ENCODE measurements around the gene CEP72. TPM values are rescaled to one million over a fixed set of nuclear protein-coding genes. Genes with fewer than 3 reads are reported as not detected.

CEP72 gene
- total RNA-seq, 1 donor from 2014 or later: 7.0 TPM

DNA sequence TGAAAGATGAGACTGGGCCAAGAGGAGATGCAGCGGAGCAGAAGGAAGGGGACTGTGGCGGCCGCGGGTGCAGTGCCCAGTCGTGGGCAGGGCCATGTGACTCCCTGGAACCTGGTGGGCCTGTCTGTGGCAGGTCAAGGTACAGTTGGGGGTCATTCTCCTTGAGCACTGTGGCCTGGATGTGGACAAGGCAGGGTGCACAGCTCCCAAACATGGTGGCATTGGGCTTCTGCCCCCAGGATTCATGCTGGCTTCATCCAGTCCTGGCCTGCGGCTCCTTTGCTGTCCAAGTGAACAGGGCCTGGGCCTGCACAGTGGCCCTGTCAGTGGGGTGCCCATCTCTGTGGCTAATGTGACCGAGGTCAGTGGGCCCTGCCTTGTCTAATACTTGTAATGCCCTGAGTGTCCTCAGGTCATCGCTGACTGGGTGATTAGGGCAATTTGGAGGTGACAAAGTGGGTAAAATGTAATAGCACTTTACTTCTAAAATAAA is 39.9 kb downstream of the CEP72 start:
- no peak for FAIRE-seq
- Histone ChIP-seq H3K79me2 (ENCODE audit: insufficient read depth, low read length) (no peaks in the 10 kb centered on the region), H3K9ac (ENCODE audit: low read length) (no peak overlapping the region), H3K4me1 (ENCODE audit: insufficient read depth, low read length) (peaks cover 1% of the 10 kb centered on the region), H3K4me3 (ENCODE audit: insufficient read depth, low read depth, low read length) (no peak overlapping the region), H3K9me3 (ENCODE audit: insufficient read depth, low read depth, low read length) (no peaks in the 10 kb centered on the region), H3K27ac (ENCODE audit: low read depth, low read length) (no peak overlapping the region), H3K4me2 (ENCODE audit: low read length) (no peak overlapping the region), H3K27me3 (ENCODE audit: insufficient read depth, low read length) (no peaks in the 10 kb centered on the region), H3K36me3 (ENCODE audit: insufficient read depth, low read length) (no peaks in the 10 kb centered on the region), H4K20me1 (ENCODE audit: insufficient read depth, low read length) (no peaks in the 10 kb centered on the region), H2AFZ (ENCODE audit: low read depth, low read length) (no peak overlapping the region)
- Mint-ChIP-seq H3K27me3 (ENCODE audit: low read depth, unreplicated experiment) (no peaks in the 10 kb centered on the region), H3K27ac (ENCODE audit: unreplicated experiment) (no peak overlapping the region), H3K4me3 (ENCODE audit: unreplicated experiment) (no peak overlapping the region), H3K9me3 (ENCODE audit: unreplicated experiment) (no peaks in the 10 kb centered on the region), H3K4me1 (ENCODE audit: low read depth, unreplicated experiment) (no peaks in the 10 kb centered on the region), H3K36me3 (ENCODE audit: low read depth, unreplicated experiment) (peaks cover 3% of the 10 kb centered on the region)
- DNase-seq (ENCODE audit: low read depth): no peak
- TF ChIP-seq EZH2 (IDR thresholded peaks at IDR 0.05; ENCODE audit: insufficient read depth, low read length): no peak
- TF ChIP-seq, protein P1, sequence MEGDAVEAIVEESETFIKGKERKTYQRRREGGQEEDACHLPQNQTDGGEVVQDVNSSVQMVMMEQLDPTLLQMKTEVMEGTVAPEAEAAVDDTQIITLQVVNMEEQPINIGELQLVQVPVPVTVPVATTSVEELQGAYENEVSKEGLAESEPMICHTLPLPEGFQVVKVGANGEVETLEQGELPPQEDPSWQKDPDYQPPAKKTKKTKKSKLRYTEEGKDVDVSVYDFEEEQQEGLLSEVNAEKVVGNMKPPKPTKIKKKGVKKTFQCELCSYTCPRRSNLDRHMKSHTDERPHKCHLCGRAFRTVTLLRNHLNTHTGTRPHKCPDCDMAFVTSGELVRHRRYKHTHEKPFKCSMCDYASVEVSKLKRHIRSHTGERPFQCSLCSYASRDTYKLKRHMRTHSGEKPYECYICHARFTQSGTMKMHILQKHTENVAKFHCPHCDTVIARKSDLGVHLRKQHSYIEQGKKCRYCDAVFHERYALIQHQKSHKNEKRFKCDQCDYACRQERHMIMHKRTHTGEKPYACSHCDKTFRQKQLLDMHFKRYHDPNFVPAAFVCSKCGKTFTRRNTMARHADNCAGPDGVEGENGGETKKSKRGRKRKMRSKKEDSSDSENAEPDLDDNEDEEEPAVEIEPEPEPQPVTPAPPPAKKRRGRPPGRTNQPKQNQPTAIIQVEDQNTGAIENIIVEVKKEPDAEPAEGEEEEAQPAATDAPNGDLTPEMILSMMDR (IDR thresholded peaks at IDR 0.05; ENCODE audit: insufficient read depth, low read depth, low read length): no peak

DNA sequence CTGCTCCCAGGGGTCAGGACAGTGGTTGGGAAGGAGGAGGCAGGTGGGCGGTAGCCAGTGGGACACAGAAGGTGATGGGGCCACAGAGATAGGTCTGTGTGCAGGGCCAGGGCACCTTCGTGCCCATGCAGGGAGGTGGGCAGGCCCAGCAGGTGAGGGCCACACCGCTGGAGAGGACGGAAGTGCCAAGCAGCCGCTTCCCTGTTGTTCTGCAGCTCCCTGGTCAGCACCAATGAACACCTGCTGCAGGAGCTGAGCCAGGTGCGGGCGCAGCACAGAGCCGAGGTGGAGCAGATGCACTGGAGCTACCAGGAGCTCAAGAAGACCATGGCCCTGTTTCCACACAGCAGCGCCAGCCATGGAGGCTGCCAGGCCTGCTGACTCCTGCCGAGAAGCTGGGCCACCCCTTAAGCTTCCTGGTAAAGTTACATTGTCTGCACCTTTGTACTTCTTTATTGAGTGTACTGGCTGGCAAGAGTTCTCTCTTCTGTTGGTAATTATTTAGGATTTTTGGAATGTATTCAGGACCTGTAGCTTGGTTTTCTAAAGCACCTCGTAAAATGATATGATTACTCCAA is 40.7 kb downstream of the CEP72 start:
- TF ChIP-seq, protein P1 (IDR thresholded peaks at IDR 0.05; ENCODE audit: insufficient read depth, low read depth, low read length): no peak
- TF ChIP-seq EZH2 (IDR thresholded peaks at IDR 0.05; ENCODE audit: insufficient read depth, low read length): no peak
- Histone ChIP-seq H3K4me3 (ENCODE audit: insufficient read depth, low read depth, low read length) (no peak overlapping the region), H3K4me2 (ENCODE audit: low read length) (no peak overlapping the region), H3K27ac (ENCODE audit: low read depth, low read length) (no peak overlapping the region), H3K27me3 (ENCODE audit: insufficient read depth, low read length) (no peaks in the 10 kb centered on the region), H3K9me3 (ENCODE audit: insufficient read depth, low read depth, low read length) (no peaks in the 10 kb centered on the region), H3K9ac (ENCODE audit: low read length) (no peak overlapping the region), H3K36me3 (ENCODE audit: insufficient read depth, low read length) (no peaks in the 10 kb centered on the region), H3K4me1 (ENCODE audit: insufficient read depth, low read length) (peaks cover 7% of the 10 kb centered on the region), H2AFZ (ENCODE audit: low read depth, low read length) (no peak overlapping the region), H3K79me2 (ENCODE audit: insufficient read depth, low read length) (no peaks in the 10 kb centered on the region), H4K20me1 (ENCODE audit: insufficient read depth, low read length) (no peaks in the 10 kb centered on the region)
- H3K4me1 Mint-ChIP-seq (ENCODE audit: low read depth, unreplicated experiment): peaks cover 6% of the 10 kb centered on the region
- no peaks in the 10 kb centered on the region for H3K36me3 Mint-ChIP-seq (ENCODE audit: low read depth, unreplicated experiment)
- no peak for DNase-seq (ENCODE audit: low read depth)
- no peaks in the 10 kb centered on the region for H3K27me3 Mint-ChIP-seq (ENCODE audit: low read depth, unreplicated experiment)
- no peak overlapping the region for H3K4me3 Mint-ChIP-seq (ENCODE audit: unreplicated experiment)
- H3K27ac Mint-ChIP-seq (ENCODE audit: unreplicated experiment): no peak overlapping the region
- no peak for FAIRE-seq
- H3K9me3 Mint-ChIP-seq (ENCODE audit: unreplicated experiment): no peaks in the 10 kb centered on the region

DNA sequence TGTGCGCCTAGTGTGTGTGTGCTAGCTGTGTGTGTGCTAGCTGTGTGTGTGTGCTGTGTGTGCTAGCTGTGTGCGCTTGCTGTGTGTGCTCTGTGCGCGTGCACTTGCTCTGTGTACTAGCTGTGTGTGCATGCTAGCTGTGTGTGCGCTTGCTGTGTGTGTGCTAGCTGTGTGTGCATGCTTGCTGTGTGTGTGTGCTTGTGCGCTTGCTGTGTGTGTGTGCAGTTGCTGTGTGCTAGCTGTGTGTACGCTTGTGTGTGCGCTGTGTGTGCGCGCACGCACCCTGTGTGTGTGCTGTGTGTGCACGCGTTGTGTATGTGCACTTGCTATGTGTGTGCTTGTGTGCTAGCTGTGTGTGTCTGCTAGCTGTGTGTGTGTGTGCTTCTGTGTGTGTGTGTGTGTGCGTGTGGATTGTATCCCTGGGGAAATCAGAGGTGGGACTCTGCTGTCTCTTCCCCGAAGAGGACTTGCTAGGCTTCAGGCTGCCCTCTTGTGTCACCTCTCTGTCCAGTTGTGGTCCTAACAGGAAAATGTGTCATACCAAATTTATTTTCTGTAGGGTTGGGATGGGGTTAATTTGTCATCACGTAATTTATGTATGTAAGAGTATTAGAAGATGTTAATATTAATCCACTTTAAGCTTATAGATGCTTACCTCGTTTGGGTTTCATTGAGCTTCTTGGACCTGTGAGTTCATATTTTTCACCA is 42.1 kb downstream of the CEP72 start:
- peaks cover 11% of the 10 kb centered on the region for H3K4me1 ChIP-seq (ENCODE audit: insufficient read depth, low read length)
- FAIRE-seq: no peak
- H3K9me3 ChIP-seq (ENCODE audit: insufficient read depth, low read depth, low read length): no peaks in the 10 kb centered on the region
- no peaks in the 10 kb centered on the region for H3K79me2 ChIP-seq (ENCODE audit: insufficient read depth, low read length)
- Mint-ChIP-seq H3K4me3 (ENCODE audit: unreplicated experiment) (no peak overlapping the region), H3K9me3 (ENCODE audit: unreplicated experiment) (no peaks in the 10 kb centered on the region), H3K27ac (ENCODE audit: unreplicated experiment) (no peak overlapping the region), H3K36me3 (ENCODE audit: low read depth, unreplicated experiment) (no peaks in the 10 kb centered on the region), H3K27me3 (ENCODE audit: low read depth, unreplicated experiment) (no peaks in the 10 kb centered on the region), H3K4me1 (ENCODE audit: low read depth, unreplicated experiment) (peaks cover 14% of the 10 kb centered on the region)
- H3K27ac ChIP-seq (ENCODE audit: low read depth, low read length): no peak overlapping the region
- TF ChIP-seq, protein P1 (IDR thresholded peaks at IDR 0.05; ENCODE audit: insufficient read depth, low read depth, low read length): no peak
- no peak for TF ChIP-seq EZH2 (IDR thresholded peaks at IDR 0.05; ENCODE audit: insufficient read depth, low read length)
- no peak for DNase-seq (ENCODE audit: low read depth)
- no peak overlapping the region for H3K4me2 ChIP-seq (ENCODE audit: low read length)
- no peaks in the 10 kb centered on the region for H3K36me3 ChIP-seq (ENCODE audit: insufficient read depth, low read length)
- H3K4me3 ChIP-seq (ENCODE audit: insufficient read depth, low read depth, low read length): no peak overlapping the region
- no peaks in the 10 kb centered on the region for H3K27me3 ChIP-seq (ENCODE audit: insufficient read depth, low read length)
- H3K9ac ChIP-seq (ENCODE audit: low read length): no peak overlapping the region
- no peak overlapping the region for H2AFZ ChIP-seq (ENCODE audit: low read depth, low read length)
- H4K20me1 ChIP-seq (ENCODE audit: insufficient read depth, low read length): no peaks in the 10 kb centered on the region

All from astrocyte (in vitro differentiated cells and primary cell).